HepG2 (cell line): ENCODE measurements around the gene RNPS1. TPM values are rescaled to one million over a fixed set of nuclear protein-coding genes. Genes with fewer than 3 reads are reported as not detected.

Experiments
- AKAP8 ChIP-seq: sonication (generic); formaldehyde crosslinking; IDR thresholded peaks from 2 replicates; pipeline ENCODE4 v1.5.1; 2020; ENCODE audit warnings: mild to moderate bottlenecking, missing genetic modification reagents
- ATF7-NPFF ChIP-seq: sonication (generic); formaldehyde crosslinking; IDR thresholded peaks from 2 replicates; pipeline ENCODE4 v1.8.1; 2023; ENCODE audit warnings: mild to moderate bottlenecking, low read depth, missing genetic modification reagents, moderate library complexity
- CCDC6 ChIP-seq: sonication (generic); formaldehyde crosslinking; IDR thresholded peaks from 2 replicates; pipeline ENCODE4 v1.8.1; 2022; ENCODE audit warnings: mild to moderate bottlenecking, missing genetic modification reagents, moderate library complexity
- ERF ChIP-seq: IDR thresholded peaks from 2 replicates; pipeline ENCODE4 v1.6.1; 2018; ENCODE audit warnings: missing biosample characterization, missing genetic modification reagents
- ETV5 ChIP-seq: IDR thresholded peaks from 2 replicates; pipeline ENCODE4 v1.6.1; 2018; ENCODE audit warnings: missing biosample characterization, missing genetic modification reagents, inconsistent platforms, borderline replicate concordance
- GATAD1 ChIP-seq: IDR thresholded peaks from 2 replicates; pipeline ENCODE4 v1.6.1; 2016; ENCODE audit warnings: missing genetic modification reagents, missing compliant biosample characterization
- HMGA1 ChIP-seq: sonication (generic); formaldehyde crosslinking; conservative IDR thresholded peaks from 2 replicates; pipeline ENCODE4 v1.4.0; 2020; ENCODE audit warnings: missing genetic modification reagents
- KAT8 ChIP-seq: IDR thresholded peaks from 2 replicates; pipeline ENCODE4 v1.6.1; 2016; ENCODE audit warnings: missing genetic modification reagents, missing compliant biosample characterization
- KDM4B ChIP-seq: sonication (generic); formaldehyde crosslinking; IDR thresholded peaks from 2 replicates; pipeline ENCODE4 v1.4.0; 2020; ENCODE audit warnings: missing genetic modification reagents
- KLF16 ChIP-seq, 2 experiments: sonication (generic) in 1 of 2; formaldehyde crosslinking in 1 of 2; IDR thresholded peaks; 2 replicates each; pipeline versions ENCODE4 v1.6.1 to v1.8.0; 2016 to 2023; ENCODE audit warnings: missing genetic modification reagents in 2 of 2, missing compliant biosample characterization in 1 of 2
- MTA3 ChIP-seq: sonication (generic); formaldehyde crosslinking; IDR thresholded peaks from 2 replicates; pipeline ENCODE4 v1.4.0; 2020; ENCODE audit warnings: missing genetic modification reagents
- NCOA1 ChIP-seq: sonication (generic); formaldehyde crosslinking; IDR thresholded peaks from 2 replicates; pipeline ENCODE4 v1.9.0; 2021; ENCODE audit warnings: missing genetic modification reagents
- RAD21 ChIP-seq: fragments of 450-650 bp; formaldehyde crosslinking; IDR thresholded peaks from 2 replicates; pipeline ENCODE4 v1.5.0; 2020; ENCODE audit warnings: mild to moderate bottlenecking
- SATB2 ChIP-seq: sonication (generic); formaldehyde crosslinking; IDR thresholded peaks from 2 replicates; pipeline ENCODE4 v1.5.0; 2020; ENCODE audit warnings: missing genetic modification reagents
- SNAI1 ChIP-seq: sonication (generic); formaldehyde crosslinking; IDR thresholded peaks from 2 replicates; pipeline ENCODE4 v1.5.0; 2020; ENCODE audit warnings: mild to moderate bottlenecking, missing genetic modification reagents, borderline replicate concordance
- SNAPC2 ChIP-seq: sonication (generic); formaldehyde crosslinking; IDR thresholded peaks from 2 replicates; pipeline ENCODE4 v1.8.1; 2022; ENCODE audit warnings: mild to moderate bottlenecking, missing genetic modification reagents
- TP53 ChIP-seq: sonication (generic); formaldehyde crosslinking; conservative IDR thresholded peaks from 2 replicates; pipeline ENCODE4 v1.4.0; 2020; ENCODE audit warnings: missing genetic modification reagents
- TRIM24 ChIP-seq: sonication (generic); formaldehyde crosslinking; IDR thresholded peaks from 2 replicates; pipeline ENCODE4 v1.8.0; 2022; ENCODE audit warnings: mild to moderate bottlenecking, missing genetic modification reagents
- ZC3H13 ChIP-seq: sonication (generic); formaldehyde crosslinking; IDR thresholded peaks from 2 replicates; pipeline ENCODE4 v1.8.1; 2023; ENCODE audit warnings: mild to moderate bottlenecking, missing genetic modification reagents, moderate library complexity
- ZKSCAN1 ChIP-seq: fragments of 150-350 bp; IDR thresholded peaks from 2 replicates; pipeline ENCODE4 v1.6.1; 2014; ENCODE audit warnings: low read length
- ZMYM4 ChIP-seq: sonication (generic); formaldehyde crosslinking; IDR thresholded peaks from 2 replicates; pipeline ENCODE4 v1.8.1; 2023; ENCODE audit warnings: mild to moderate bottlenecking, missing genetic modification reagents
- ZNF180 ChIP-seq: sonication (generic); formaldehyde crosslinking; IDR thresholded peaks from 2 replicates; pipeline ENCODE4 v1.4.0; 2020; ENCODE audit warnings: low read depth, missing genetic modification reagents, borderline replicate concordance
- ZNF431 ChIP-seq: sonication (generic); formaldehyde crosslinking; IDR thresholded peaks from 2 replicates; pipeline ENCODE4 v1.9.0; 2022; ENCODE audit warnings: missing genetic modification reagents, low read depth, mild to moderate bottlenecking, borderline replicate concordance
- ZNF468 ChIP-seq: sonication (generic); formaldehyde crosslinking; IDR thresholded peaks from 2 replicates; pipeline ENCODE4 v1.8.0; 2022; ENCODE audit warnings: mild to moderate bottlenecking, moderate library complexity, missing genetic modification reagents
- ZNF558 ChIP-seq: sonication (generic); formaldehyde crosslinking; IDR thresholded peaks from 2 replicates; pipeline ENCODE4 v1.9.0; 2022; ENCODE audit warnings: mild to moderate bottlenecking, missing genetic modification reagents, borderline replicate concordance
- ZNF709 ChIP-seq: sonication (generic); formaldehyde crosslinking; IDR thresholded peaks from 2 replicates; pipeline ENCODE4 v1.5.0; 2020; ENCODE audit warnings: mild to moderate bottlenecking, missing genetic modification reagents
- ZNF776 ChIP-seq: sonication (generic); formaldehyde crosslinking; IDR thresholded peaks from 2 replicates; pipeline ENCODE4 v1.4.0; 2020; ENCODE audit warnings: mild to moderate bottlenecking, missing genetic modification reagents
- polyA plus RNA-seq, 8 experiments: library from polyadenylated mRNA; depleted of rRNA in 3 of 8; stranded (reverse) in 7 of 8; unstranded in 1 of 8; fragments of >200 nt; fragmentation: Illumina TruSeq in 4 of 8; extraction: Trizol in 4 of 8; gene quantifications; 2 replicates each; pipeline versions ENCODE4 v1.2.1 to v1.2.3, GENCODE V29; 2011 to 2016; ENCODE audit warnings: low read depth in 4 of 8, missing spikeins in 1 of 8, mixed read lengths in 1 of 8; ENCODE audit not compliant: insufficient read depth in 1 of 8
- total RNA-seq, 5 experiments: library from RNA; depleted of rRNA; stranded (reverse); fragments of >200 nt; fragmentation: Illumina TruSeq; extraction: Trizol; gene quantifications; 2 replicates each; pipeline ENCODE4 v1.2.3, GENCODE V29; 2016; ENCODE audit warnings: low read depth in 1 of 5
- TF ChIP-seq, protein P1 (sequence below): sonication (generic); formaldehyde crosslinking; IDR thresholded peaks from 2 replicates; pipeline ENCODE4 v1.5.1; 2020; ENCODE audit warnings: mild to moderate bottlenecking, moderate library complexity, missing genetic modification reagents
- TF ChIP-seq, protein P2 (sequence below): sonication (generic); formaldehyde crosslinking; IDR thresholded peaks from 2 replicates; pipeline ENCODE4 v1.8.0; 2022; ENCODE audit warnings: missing genetic modification reagents, low read depth, mild to moderate bottlenecking, borderline replicate concordance
- TF ChIP-seq, protein P3 (sequence below): sonication (generic); formaldehyde crosslinking; IDR thresholded peaks from 2 replicates; pipeline ENCODE4 v1.4.0; 2020; ENCODE audit warnings: missing genetic modification reagents

The RNPS1 gene
- total and polyA plus RNA-seq, 2 of the 13 experiments (the other 11 are each of a cell fraction or from before 2014, with no cell fraction given) = 126 to 133 TPM

DNA sequence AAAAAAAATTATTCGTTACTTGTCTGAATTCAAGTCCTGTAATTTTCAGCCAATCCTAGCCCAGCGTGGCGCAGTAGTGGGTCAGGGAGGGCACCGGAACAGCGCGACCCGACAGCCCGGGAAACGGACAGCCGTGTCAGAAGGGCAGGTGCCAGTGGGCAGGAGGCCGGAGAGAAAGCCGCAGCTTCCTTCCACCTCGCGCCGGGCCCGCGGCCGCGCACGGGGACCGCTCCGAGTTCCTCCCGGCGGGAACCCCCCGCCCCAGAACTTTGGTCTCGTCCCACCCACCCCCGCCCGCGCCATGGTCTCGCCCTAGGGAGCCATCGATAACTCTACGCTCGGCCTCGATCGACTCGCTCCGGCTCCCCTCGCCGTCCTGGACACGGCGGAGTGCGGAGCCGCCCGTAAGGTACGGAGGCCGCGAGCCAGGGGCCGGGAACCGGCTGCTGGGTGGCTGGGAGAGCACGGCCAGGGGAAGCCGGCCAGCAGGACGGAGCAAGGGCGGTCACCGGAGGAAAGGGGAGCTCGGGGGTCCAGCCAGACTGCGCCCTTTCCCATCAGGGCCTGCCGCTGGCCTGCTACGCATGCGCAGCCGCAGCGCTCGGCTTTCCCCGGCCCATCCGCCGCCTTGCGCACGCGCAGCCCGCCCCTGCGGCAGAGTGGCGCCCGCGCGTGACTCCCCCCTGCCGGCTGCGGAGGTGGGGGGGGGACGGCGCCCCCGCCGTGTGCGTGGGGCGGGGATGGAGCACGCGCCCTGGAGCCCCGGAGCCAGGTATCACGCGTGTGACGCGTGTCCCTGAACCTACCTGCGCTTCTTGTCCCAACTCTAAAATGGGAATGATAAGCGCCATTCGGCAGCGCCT is 62.6 kb downstream of the RNPS1 start, which contains the start of gene MLST8 (continued):
- TF ChIP-seq SNAI1 (CRISPR knock-in tag) (peak; percentile 96), SATB2 (CRISPR knock-in tag) (0 out of 2 replicates have a peak, but pooled peaks have one; percentile 53), TP53 (no peak), HMGA1 (no peak), ZNF558 (CRISPR knock-in tag) (peak; percentile 43; the same call in 1 of the 2 replicates), ATF7-NPFF (0 out of 2 replicates have a peak, but pooled peaks have one; percentile 65), ZNF709 (peak; percentile 74), ZNF180 (CRISPR knock-in tag) (no peak), ERF (CRISPR knock-in tag) (peak; percentile 78; the same call in 1 of the 2 replicates), ZMYM4 (peak; percentile 81), CCDC6 (CRISPR knock-in tag) (peak; percentile 86), ETV5 (peak; percentile 9; the same call in 1 of the 2 replicates), GATAD1 (CRISPR knock-in tag) (peak; percentile 91), ZNF776 (peak; percentile 90), RAD21 (CRISPR knock-in tag) (no peak), AKAP8 (CRISPR knock-in tag) (no peak; the same call in 1 of the 2 replicates), KDM4B (CRISPR knock-in tag) (peak; percentile 63; the same call in 1 of the 2 replicates), KAT8 (CRISPR knock-in tag) (peak; percentile 86), NCOA1 (CRISPR knock-in tag) (peak; percentile 96), ZKSCAN1 (0 out of 2 replicates have a peak, but pooled peaks have one; percentile 7), ZC3H13 (CRISPR knock-in tag) (peak; percentile 60; the same call in 1 of the 2 replicates), ZNF468 (no peak), MTA3 (CRISPR knock-in tag) (no peak), KLF16 (CRISPR knock-in tag; IDR thresholded peaks at IDR 0.05) (peak in 1 of 2 experiments; percentile 60; a peak in 1 of 4 replicates), ZNF431 (CRISPR knock-in tag) (no peak), TRIM24 (CRISPR knock-in tag) (no peak), SNAPC2 (CRISPR knock-in tag) (peak; percentile 32; the same call in 1 of the 2 replicates)
- TF ChIP-seq, protein P1, sequence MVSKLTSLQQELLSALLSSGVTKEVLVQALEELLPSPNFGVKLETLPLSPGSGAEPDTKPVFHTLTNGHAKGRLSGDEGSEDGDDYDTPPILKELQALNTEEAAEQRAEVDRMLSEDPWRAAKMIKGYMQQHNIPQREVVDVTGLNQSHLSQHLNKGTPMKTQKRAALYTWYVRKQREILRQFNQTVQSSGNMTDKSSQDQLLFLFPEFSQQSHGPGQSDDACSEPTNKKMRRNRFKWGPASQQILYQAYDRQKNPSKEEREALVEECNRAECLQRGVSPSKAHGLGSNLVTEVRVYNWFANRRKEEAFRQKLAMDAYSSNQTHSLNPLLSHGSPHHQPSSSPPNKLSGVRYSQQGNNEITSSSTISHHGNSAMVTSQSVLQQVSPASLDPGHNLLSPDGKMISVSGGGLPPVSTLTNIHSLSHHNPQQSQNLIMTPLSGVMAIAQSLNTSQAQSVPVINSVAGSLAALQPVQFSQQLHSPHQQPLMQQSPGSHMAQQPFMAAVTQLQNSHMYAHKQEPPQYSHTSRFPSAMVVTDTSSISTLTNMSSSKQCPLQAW (CRISPR knock-in tag) = peak; percentile 73
- TF ChIP-seq, protein P2, sequence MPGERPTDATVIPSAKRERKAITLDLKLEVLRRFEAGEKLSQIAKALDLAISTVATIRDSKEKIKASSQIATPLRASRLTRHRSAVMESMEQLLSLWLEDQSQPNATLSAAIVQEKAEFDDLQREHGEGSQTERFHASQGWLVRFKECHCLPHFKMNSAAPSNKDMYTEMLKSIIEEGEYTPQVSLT (CRISPR knock-in tag) = no peak
- TF ChIP-seq, protein P3, sequence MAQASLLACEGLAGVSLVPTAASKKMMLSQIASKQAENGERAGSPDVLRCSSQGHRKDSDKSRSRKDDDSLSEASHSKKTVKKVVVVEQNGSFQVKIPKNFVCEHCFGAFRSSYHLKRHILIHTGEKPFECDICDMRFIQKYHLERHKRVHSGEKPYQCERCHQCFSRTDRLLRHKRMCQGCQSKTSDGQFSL (CRISPR knock-in tag) = peak; percentile 98
